H9 (cell line): ENCODE data around the gene ERVFRD-1. TPM values are rescaled to one million over a fixed set of nuclear protein-coding genes. Genes with fewer than 3 reads are reported as not detected.

Source experiments
- DNase-seq: peaks from one replicate; pipeline ENCODE4 v3.0.0-alpha.2; 2017
- H2AFZ ChIP-seq: one replicate; pipeline ENCODE4 v1.6.1; 2013; ENCODE audit warnings: mild to moderate bottlenecking, low read length, control low read depth, moderate library complexity
- H2AK5ac ChIP-seq: 2 replicates; pipeline ENCODE4 v1.6.1; 2013; ENCODE audit warnings: low read length, control low read depth, mixed read lengths; ENCODE audit not compliant: insufficient read length
- H2BK120ac ChIP-seq: one replicate; pipeline ENCODE4 v1.6.1; 2013; ENCODE audit warnings: low read depth, mild to moderate bottlenecking, low read length, control low read depth, inconsistent platforms; ENCODE audit not compliant: poor library complexity, severe bottlenecking
- H2BK12ac ChIP-seq: 2 replicates; pipeline ENCODE4 v1.6.1; 2013; ENCODE audit warnings: low read length, control low read depth, mixed read lengths, low read depth; ENCODE audit not compliant: insufficient read length
- H2BK15ac ChIP-seq: 2 replicates; pipeline ENCODE4 v1.6.1; 2013; ENCODE audit warnings: low read depth, low read length, control low read depth
- H2BK20ac ChIP-seq: one replicate; pipeline ENCODE4 v1.6.1; 2013; ENCODE audit warnings: low read depth, mild to moderate bottlenecking, low read length, control low read depth, inconsistent platforms; ENCODE audit not compliant: poor library complexity, severe bottlenecking
- H2BK5ac ChIP-seq: 2 replicates; pipeline ENCODE4 v1.6.1; 2013; ENCODE audit warnings: low read length, control low read depth, mixed read lengths; ENCODE audit not compliant: insufficient read length
- H3K14ac ChIP-seq: 2 replicates; pipeline ENCODE4 v1.6.1; 2013; ENCODE audit warnings: low read length, control low read depth; ENCODE audit not compliant: insufficient read depth
- H3K18ac ChIP-seq: 2 replicates; pipeline ENCODE4 v1.6.1; 2013; ENCODE audit warnings: low read depth, mild to moderate bottlenecking, mixed read lengths, low read length, control low read depth; ENCODE audit not compliant: insufficient read length
- H3K23ac ChIP-seq: 2 replicates; pipeline ENCODE4 v1.6.1; 2013; ENCODE audit warnings: low read length, control low read depth, mixed read lengths, low read depth; ENCODE audit not compliant: insufficient read length
- H3K23me2 ChIP-seq: 2 replicates; pipeline ENCODE4 v1.6.1; 2013; ENCODE audit warnings: low read depth, mild to moderate bottlenecking, mixed read lengths, low read length, control low read depth; ENCODE audit not compliant: insufficient read length, poor library complexity, severe bottlenecking
- H3K27ac ChIP-seq: 2 replicates; pipeline ENCODE4 v1.5.1; 2013; ENCODE audit warnings: low read length, control low read depth, mixed read lengths, low read depth; ENCODE audit not compliant: insufficient read length
- H3K27me3 ChIP-seq: 2 replicates; pipeline ENCODE4 v1.6.1; 2013; ENCODE audit warnings: low read length, control low read depth, inconsistent platforms; ENCODE audit not compliant: insufficient read depth
- H3K4ac ChIP-seq: 2 replicates; pipeline ENCODE4 v1.6.1; 2013; ENCODE audit warnings: low read depth, mild to moderate bottlenecking, control low read depth, inconsistent platforms, low read length, moderate library complexity
- H3K4me1 ChIP-seq: 2 replicates; pipeline ENCODE4 v1.6.1; 2013; ENCODE audit warnings: low read length, control low read depth, inconsistent platforms; ENCODE audit not compliant: insufficient read depth
- H3K4me2 ChIP-seq: 2 replicates; pipeline ENCODE4 v1.6.1; 2013; ENCODE audit warnings: low read length, control low read depth, mixed read lengths; ENCODE audit not compliant: insufficient read length, insufficient read depth
- H3K56ac ChIP-seq: 2 replicates; pipeline ENCODE4 v1.6.1; 2013; ENCODE audit warnings: low read depth, mild to moderate bottlenecking, mixed read lengths, low read length, control low read depth; ENCODE audit not compliant: insufficient read length
- H3K79me1 ChIP-seq: 2 replicates; pipeline ENCODE4 v1.6.1; 2013; ENCODE audit warnings: low read depth, mild to moderate bottlenecking, moderate library complexity, low read length, control low read depth, inconsistent platforms; ENCODE audit not compliant: insufficient read depth, poor library complexity, severe bottlenecking
- H3K79me2 ChIP-seq: 2 replicates; pipeline ENCODE4 v1.6.1; 2013; ENCODE audit warnings: low read length, control low read depth, inconsistent platforms; ENCODE audit not compliant: insufficient read depth
- H3K9ac ChIP-seq: 2 replicates; pipeline ENCODE4 v1.6.1; 2013; ENCODE audit warnings: low read length, control low read depth, mixed read lengths; ENCODE audit not compliant: insufficient read length; ENCODE audit errors: extremely low read depth
- H3K9me3 ChIP-seq: one replicate; pipeline ENCODE4 v1.6.1; 2013; ENCODE audit warnings: low read depth, low read length, inconsistent platforms; ENCODE audit not compliant: control insufficient read depth
- H3T11ph ChIP-seq: one replicate; pipeline ENCODE4 v1.6.1; 2013; ENCODE audit warnings: mild to moderate bottlenecking, low read length, control low read depth, inconsistent platforms
- H4K20me1 ChIP-seq: one replicate; pipeline ENCODE4 v1.6.1; 2013; ENCODE audit not compliant: control insufficient read depth, insufficient read length, insufficient read depth
- H4K5ac ChIP-seq: 2 replicates; pipeline ENCODE4 v1.6.1; 2013; ENCODE audit warnings: low read depth, mild to moderate bottlenecking, mixed read lengths, low read length, control low read depth; ENCODE audit not compliant: insufficient read length
- H4K8ac ChIP-seq: replicated peaks from 2 replicates; pipeline ENCODE4 v1.6.1; 2013; ENCODE audit warnings: low read length, control low read depth, mixed read lengths, low read depth; ENCODE audit not compliant: insufficient read length
- H4K91ac ChIP-seq: 2 replicates; pipeline ENCODE4 v1.6.1; 2013; ENCODE audit warnings: low read depth, mild to moderate bottlenecking, moderate library complexity, mixed read lengths, low read length, control low read depth; ENCODE audit not compliant: insufficient read length
- H3K27ac Mint-ChIP-seq, 3 experiments: 2 replicates in 2 of 3; 3 replicates in 1 of 3; pipeline ENCODE4 v1.8.0; 2020 to 2021; ENCODE audit warnings: mixed read lengths in 3 of 3, mild to moderate bottlenecking in 1 of 3, moderate library complexity in 1 of 3
- H3K27me3 Mint-ChIP-seq: 2 replicates; pipeline ENCODE4 v1.8.0; 2021; ENCODE audit warnings: low read depth, mild to moderate bottlenecking, moderate library complexity, mixed read lengths
- H3K36me3 Mint-ChIP-seq, 3 experiments: 2 replicates in 2 of 3; 3 replicates in 1 of 3; pipeline ENCODE4 v1.8.0; 2020 to 2021; ENCODE audit warnings: low read depth in 3 of 3, mixed read lengths in 3 of 3; ENCODE audit not compliant: insufficient read depth in 1 of 3
- H3K4me1 Mint-ChIP-seq, 2 experiments: 2 replicates each; pipeline ENCODE4 v1.8.0; 2020; ENCODE audit warnings: mixed read lengths in 2 of 2
- H3K4me3 Mint-ChIP-seq, 2 experiments: 2 replicates in 1 of 2; 3 replicates in 1 of 2; pipeline ENCODE4 v1.8.0; 2020 to 2021; ENCODE audit warnings: mild to moderate bottlenecking in 2 of 2, mixed read lengths in 2 of 2, moderate library complexity in 1 of 2
- H3K9me3 Mint-ChIP-seq, 2 experiments: 2 replicates in 1 of 2; 3 replicates in 1 of 2; pipeline ENCODE4 v1.8.0; 2020; ENCODE audit warnings: mild to moderate bottlenecking in 2 of 2, mixed read lengths in 2 of 2, moderate library complexity in 1 of 2
- WGBS: extraction: QIAGEN DNeasy Blood & Tissue Kit; methylation state at CpG from one replicate; pipeline ENCODE4 v1.1.7; 2013; ENCODE audit warnings: missing lambda C conversion rate, low lambda C conversion rate, mixed read lengths; ENCODE audit not compliant: insufficient read length; ENCODE audit errors: extremely low coverage; 5-methylcytosine and 5-hydroxymethylcytosine counted together
- total RNA-seq: library from RNA; stranded (reverse); gene quantifications from 2 replicates; pipeline ENCODE4 v1.2.1, GENCODE V29; 2021
- TF ChIP-seq, protein P1 (sequence below): fragments of 200-600 bp; sonication (generic); conservative IDR thresholded peaks from 3 replicates; pipeline ENCODE4 v1.8.0; 2021; ENCODE audit warnings: antibody characterized with exemption, mild to moderate bottlenecking

The ERVFRD-1 gene
- total RNA-seq, 1 experiment from 2014 or later = not detected

DNA sequence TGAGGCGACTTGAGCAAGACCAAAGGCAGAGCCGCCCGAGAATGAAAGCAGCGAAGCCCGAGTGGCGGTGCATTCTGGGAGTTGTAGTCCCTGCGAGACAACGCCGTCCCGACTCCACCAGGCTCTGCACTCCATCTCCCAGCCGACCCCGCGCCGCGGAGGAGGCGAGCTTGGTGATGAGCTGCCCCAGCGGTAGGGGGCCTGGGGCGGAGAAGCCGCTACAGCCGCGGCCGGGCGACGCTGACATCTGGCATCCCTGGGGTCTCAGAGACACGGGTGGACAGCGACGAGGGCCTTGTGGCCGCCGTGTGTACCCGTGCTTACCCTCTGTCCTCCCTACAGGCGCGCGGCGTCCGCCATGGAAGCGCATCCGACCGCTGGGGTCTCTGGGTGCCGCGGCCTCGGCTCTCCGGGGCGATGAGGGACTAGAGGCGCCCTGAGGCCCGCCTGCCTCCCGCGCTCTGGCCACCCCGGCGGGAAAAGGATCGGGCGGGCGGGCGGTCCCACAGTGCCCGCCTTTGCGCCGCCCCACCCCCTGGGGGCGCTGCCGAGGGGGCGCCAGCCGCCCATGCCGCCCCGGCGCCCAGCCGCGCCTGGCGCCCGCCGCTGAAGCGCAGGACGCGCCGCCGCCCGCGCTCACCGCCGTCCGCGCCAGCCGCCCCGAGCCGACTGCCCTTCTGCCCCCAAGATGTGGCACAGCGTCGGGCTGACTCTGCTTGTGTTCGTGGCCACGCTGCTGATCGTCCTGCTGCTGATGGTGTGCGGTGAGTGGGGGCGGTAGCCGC, 17.7 kb downstream of the ERVFRD-1 start, which contains the start of gene SMIM13:
SMIM13 (plus strand) TSS at position 209 of the 785 bp plus-strand sequence; CDS start at position 689, 480 bp downstream.
- Histone ChIP-seq H3K9ac (peak within 1 kb of the TSS; percentile 88), H3T11ph (no peak within 1 kb of the TSS), H2BK20ac (no peak within 1 kb of the TSS), H3K4me2 (peak within 1 kb of the TSS; percentile 78), H3K27me3 (no peaks in the 10 kb centered on the region), H2BK12ac (no peak within 1 kb of the TSS), H3K79me1 (no peaks in the 10 kb centered on the region), H3K18ac (peak within 1 kb of the TSS; percentile 93), H4K20me1 (no peaks in the 10 kb centered on the region), H3K9me3 (no peaks in the 10 kb centered on the region), H3K14ac (peak within 1 kb of the TSS; percentile 93), H2AK5ac (no peak within 1 kb of the TSS), H2BK15ac (no peak within 1 kb of the TSS), H4K5ac (no peak within 1 kb of the TSS), H2AFZ (peak within 1 kb of the TSS; percentile 37), H3K4me1 (peaks cover 4% of the 10 kb centered on the region; the same call in 1 of the 2 replicates), H3K4ac (no peak within 1 kb of the TSS), H3K27ac (peak within 1 kb of the TSS; percentile 6), H4K8ac (no peak within 1 kb of the TSS), H3K23me2 (peaks cover 8% of the 10 kb centered on the region), H3K23ac (no peak within 1 kb of the TSS), H4K91ac (no peak within 1 kb of the TSS), H3K79me2 (peaks cover 12% of the 10 kb centered on the region; the same call in 1 of the 2 replicates), H3K56ac (no peak within 1 kb of the TSS), H2BK5ac (peak within 1 kb of the TSS; percentile 71), H2BK120ac (no peak within 1 kb of the TSS)
- WGBS = no CpG with 5 or more reads among the region's 90 CpGs
- H3K27me3 Mint-ChIP-seq = no peaks in the 10 kb centered on the region
- TF ChIP-seq, protein P1, sequence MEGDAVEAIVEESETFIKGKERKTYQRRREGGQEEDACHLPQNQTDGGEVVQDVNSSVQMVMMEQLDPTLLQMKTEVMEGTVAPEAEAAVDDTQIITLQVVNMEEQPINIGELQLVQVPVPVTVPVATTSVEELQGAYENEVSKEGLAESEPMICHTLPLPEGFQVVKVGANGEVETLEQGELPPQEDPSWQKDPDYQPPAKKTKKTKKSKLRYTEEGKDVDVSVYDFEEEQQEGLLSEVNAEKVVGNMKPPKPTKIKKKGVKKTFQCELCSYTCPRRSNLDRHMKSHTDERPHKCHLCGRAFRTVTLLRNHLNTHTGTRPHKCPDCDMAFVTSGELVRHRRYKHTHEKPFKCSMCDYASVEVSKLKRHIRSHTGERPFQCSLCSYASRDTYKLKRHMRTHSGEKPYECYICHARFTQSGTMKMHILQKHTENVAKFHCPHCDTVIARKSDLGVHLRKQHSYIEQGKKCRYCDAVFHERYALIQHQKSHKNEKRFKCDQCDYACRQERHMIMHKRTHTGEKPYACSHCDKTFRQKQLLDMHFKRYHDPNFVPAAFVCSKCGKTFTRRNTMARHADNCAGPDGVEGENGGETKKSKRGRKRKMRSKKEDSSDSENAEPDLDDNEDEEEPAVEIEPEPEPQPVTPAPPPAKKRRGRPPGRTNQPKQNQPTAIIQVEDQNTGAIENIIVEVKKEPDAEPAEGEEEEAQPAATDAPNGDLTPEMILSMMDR = peak; percentile 52
- peak within 1 kb of the TSS; percentile 89 to 94 for H3K4me3 Mint-ChIP-seq
- peak within 1 kb of the TSS; percentile 94 to 95 (median 94) for H3K27ac Mint-ChIP-seq
- H3K4me1 Mint-ChIP-seq = peaks cover 22 to 24% of the 10 kb centered on the region in 2 experiments
- no peaks in the 10 kb centered on the region; a peak in 1 of 5 replicates for H3K9me3 Mint-ChIP-seq
- DNase-seq = peak; percentile 99
- H3K36me3 Mint-ChIP-seq = peaks cover 2 to 5% (median 5%) of the 10 kb centered on the region in 3 experiments; a peak in 3 of 7 replicates
